Stimulated activated naive CD8-positive, alpha-beta T cell treated with anti-CD3 and anti-CD28 coated beads, Interleukin-15, Interleukin-2, amounts not matched to agents 100 ng/mL and 50 ng/mL, for 24 hours (primary cell): ENCODE results near the gene NRG3.

Experiments
- H3K27ac Mint-ChIP-seq: one replicate; pipeline ENCODE4 v1.8.0; 2021; ENCODE audit warnings: mild to moderate bottlenecking, mixed read lengths
- H3K27me3 Mint-ChIP-seq: one replicate; pipeline ENCODE4 v1.8.0; 2021; ENCODE audit warnings: mixed read lengths
- H3K36me3 Mint-ChIP-seq: one replicate; pipeline ENCODE4 v1.8.0; 2021; ENCODE audit warnings: low read depth, mixed read lengths
- H3K4me1 Mint-ChIP-seq: one replicate; pipeline ENCODE4 v1.8.0; 2021; ENCODE audit warnings: low read depth, mixed read lengths
- H3K4me3 Mint-ChIP-seq: one replicate; pipeline ENCODE4 v1.8.0; 2021; ENCODE audit warnings: mild to moderate bottlenecking, mixed read lengths
- H3K9me3 Mint-ChIP-seq: one replicate; pipeline ENCODE4 v1.8.0; 2021; ENCODE audit warnings: mixed read lengths

Gene NRG3

GRCh38 chr10:83007510-83007909 lies 1132.5 kb downstream of the NRG3 start:
- Mint-ChIP-seq H3K9me3 (peaks cover 6% of the 10 kb centered on the region), H3K36me3 (no peaks in the 10 kb centered on the region), H3K27me3 (no peaks in the 10 kb centered on the region), H3K4me3 (no peak overlapping the region), H3K4me1 (no peaks in the 10 kb centered on the region), H3K27ac (no peak overlapping the region)

GRCh38 chr10:83012866-83013265 lies 1137.9 kb downstream of the NRG3 start:
- H3K27ac Mint-ChIP-seq, result no peak overlapping the region
- H3K27me3 Mint-ChIP-seq, result no peaks in the 10 kb centered on the region
- no peaks in the 10 kb centered on the region for H3K4me1 Mint-ChIP-seq
- H3K4me3 Mint-ChIP-seq, result no peak overlapping the region
- no peaks in the 10 kb centered on the region for H3K36me3 Mint-ChIP-seq
- no peaks in the 10 kb centered on the region for H3K9me3 Mint-ChIP-seq

- Mint-ChIP-seq H3K9me3 (peaks cover 4% of the 10 kb centered on the region), H3K4me3 (no peak overlapping the region), H3K4me1 (no peaks in the 10 kb centered on the region), H3K36me3 (no peaks in the 10 kb centered on the region), H3K27me3 (no peaks in the 10 kb centered on the region), H3K27ac (no peak overlapping the region)
These were observed 1142.3 kb downstream of the NRG3 start for GRCh38 chr10:83017076-83017867.

- no peaks in the 10 kb centered on the region for H3K27me3 Mint-ChIP-seq
- peaks cover 13% of the 10 kb centered on the region for H3K9me3 Mint-ChIP-seq
- no peak overlapping the region for H3K27ac Mint-ChIP-seq
- H3K4me3 Mint-ChIP-seq, result no peak overlapping the region
- no peaks in the 10 kb centered on the region for H3K4me1 Mint-ChIP-seq
- H3K36me3 Mint-ChIP-seq, result no peaks in the 10 kb centered on the region
These were observed 1148.7 kb downstream of the NRG3 start for GRCh38 chr10:83023662-83024061.
